Smooth muscle cell (in vitro differentiated cells): ENCODE data around the gene TMC1. TPM values are rescaled to one million over a fixed set of nuclear protein-coding genes. Genes with fewer than 3 reads are reported as not detected.
A peak's percentile ranks its signal among the peaks of the same experiment; 100 is the strongest.
"Not testable (repeated sequence)": the region's sequence is repeated elsewhere in the genome, so short reads cannot be mapped to it uniquely, and the experiment has no call there.

Source experiments
- DNase-seq: peaks from one replicate; lab custom pipeline; 2025; ENCODE audit not compliant: unreplicated experiment; lab: John Stamatoyannopoulos, UW
- H2AFZ ChIP-seq: fragments of 200-600 bp; sonication (generic); 2 replicates; pipeline ENCODE4 v1.6.0; 2016; ENCODE audit warnings: antibody characterized with exemption, low read depth, mild to moderate bottlenecking
- H3F3A ChIP-seq: fragments of 200-600 bp; sonication (generic); 2 replicates; pipeline ENCODE4 v1.6.0; 2017; ENCODE audit warnings: antibody characterized with exemption, low read depth
- H3K27ac ChIP-seq: fragments of 200-600 bp; sonication (generic); 2 replicates; pipeline ENCODE4 v1.5.1; 2016; ENCODE audit warnings: low read depth, mild to moderate bottlenecking
- H3K27me3 ChIP-seq: fragments of 200-600 bp; sonication (generic); 2 replicates; pipeline ENCODE4 v1.6.1; 2016; ENCODE audit warnings: low read depth, mild to moderate bottlenecking
- H3K36me3 ChIP-seq: fragments of 200-600 bp; sonication (generic); 2 replicates; pipeline ENCODE4 v1.5.1; 2016; ENCODE audit warnings: low read depth
- H3K4me1 ChIP-seq: fragments of 200-600 bp; sonication (generic); 2 replicates; pipeline ENCODE4 v1.5.1; 2016; ENCODE audit warnings: low read depth
- H3K4me2 ChIP-seq: fragments of 200-600 bp; sonication (generic); 2 replicates; pipeline ENCODE4 v1.6.0; 2016; ENCODE audit warnings: mild to moderate bottlenecking
- H3K4me3 ChIP-seq: fragments of 200-600 bp; sonication (generic); 2 replicates; pipeline ENCODE4 v1.5.1; 2016; ENCODE audit warnings: mild to moderate bottlenecking
- H3K79me2 ChIP-seq: fragments of 200-600 bp; sonication (generic); 2 replicates; pipeline ENCODE4 v1.6.0; 2016; ENCODE audit warnings: low read depth, mild to moderate bottlenecking
- H3K9ac ChIP-seq: fragments of 200-600 bp; sonication (generic); 2 replicates; pipeline ENCODE4 v1.6.0; 2016; ENCODE audit warnings: low read depth
- H3K9me3 ChIP-seq: fragments of 200-600 bp; sonication (generic); replicated peaks from 2 replicates; pipeline ENCODE4 v1.5.1; 2016; ENCODE audit warnings: low read depth
- H4K20me1 ChIP-seq: fragments of 200-600 bp; sonication (generic); 2 replicates; pipeline ENCODE4 v1.6.0; 2016; ENCODE audit warnings: low read depth
- CTCF ChIP-seq: fragments of 200-600 bp; sonication (generic); IDR thresholded peaks from 2 replicates; pipeline ENCODE4 v1.5.1; 2017; ENCODE audit warnings: borderline replicate concordance, mild to moderate bottlenecking, antibody characterized with exemption; ENCODE audit not compliant: insufficient read depth, poor library complexity, severe bottlenecking
- WGBS: methylation state at CpG from one replicate; pipeline ENCODE4 v1.1.7; 2016; ENCODE audit warnings: low lambda C conversion rate; 5-methylcytosine and 5-hydroxymethylcytosine counted together
- polyA plus RNA-seq: library from polyadenylated mRNA; unstranded; fragments of >200 nt; fragmentation: Nextera tagmentation; extraction: Ambion mirVana; gene quantifications from 2 replicates; pipeline ENCODE4 v1.2.1, GENCODE V29; 2016
- total RNA-seq: library from RNA; depleted of rRNA; stranded (reverse); fragments of >200 nt; gene quantifications from 2 replicates; pipeline ENCODE4 v1.2.3, GENCODE V29; 2014

The TMC1 gene
- total and polyA plus RNA-seq, 2 experiments from 2014 or later, result not detected

DNA sequence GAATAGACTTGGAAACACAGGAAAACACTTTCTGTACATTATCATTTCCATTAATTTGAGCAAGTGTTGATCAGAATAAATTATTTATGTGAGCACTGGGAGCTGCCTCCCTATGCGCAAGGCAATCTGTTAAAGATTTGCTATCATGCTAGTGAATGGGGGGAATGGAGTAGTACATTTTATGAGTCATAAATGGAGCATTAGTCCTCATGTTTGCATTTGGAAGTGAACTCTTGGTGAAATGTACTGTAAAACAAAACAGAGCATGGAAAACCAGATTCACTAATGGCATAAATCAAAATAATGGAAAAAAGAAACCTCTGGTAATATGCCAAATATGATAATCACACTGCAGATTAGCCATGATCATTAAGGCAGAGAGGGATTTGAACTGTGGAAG is 40.5 kb upstream of the TMC1 start:
- peak overlapping the region; percentile 16 for H3K27ac ChIP-seq
- no peak overlapping the region for H2AFZ ChIP-seq
- DNase-seq, result no peak
- H3F3A ChIP-seq, result peaks cover 6% of the 10 kb centered on the region
- TF ChIP-seq CTCF, result no peak
- H3K27me3 ChIP-seq, result no peaks in the 10 kb centered on the region
- no peaks in the 10 kb centered on the region for H3K79me2 ChIP-seq
- H3K4me3 ChIP-seq, result no peak overlapping the region
- H3K9ac ChIP-seq, result no peak overlapping the region
- no peaks in the 10 kb centered on the region for H3K36me3 ChIP-seq
- peaks cover 9% of the 10 kb centered on the region for H3K4me1 ChIP-seq
- H3K9me3 ChIP-seq, result no peaks in the 10 kb centered on the region
- H4K20me1 ChIP-seq, result no peaks in the 10 kb centered on the region
- peak overlapping the region; percentile 56 for H3K4me2 ChIP-seq
- 14% methylated on average over 1 of the region's 1 CpG for WGBS

- no peak for DNase-seq
- Histone ChIP-seq H3K4me1 (no peaks in the 10 kb centered on the region), H2AFZ (no peak overlapping the region), H3K4me2 (no peak overlapping the region), H3K27me3 (no peaks in the 10 kb centered on the region), H4K20me1 (no peaks in the 10 kb centered on the region), H3K36me3 (no peaks in the 10 kb centered on the region), H3K79me2 (no peaks in the 10 kb centered on the region), H3K4me3 (no peak overlapping the region), H3K9ac (no peak overlapping the region), H3K27ac (no peak overlapping the region), H3F3A (no peaks in the 10 kb centered on the region), H3K9me3 (no peaks in the 10 kb centered on the region)
- TF ChIP-seq CTCF, result no peak
- 78% methylated on average over 3 of the region's 3 CpGs for WGBS
Observed at GRCh38 chr9:72485821-72486593, 35.4 kb upstream of the TMC1 start.

- 91% methylated on average over 1 of the region's 1 CpG for WGBS
Observed at GRCh38 chr9:72486594-72486955, 34.8 kb upstream of the TMC1 start.

GRCh38 chr9:72487665-72488064 is 33.7 kb upstream of the TMC1 start:
- not testable (repeated sequence) for H3K27me3 ChIP-seq, DNase-seq, H3K36me3 ChIP-seq, H3K9me3 ChIP-seq, H3K4me3 ChIP-seq, H3K27ac ChIP-seq, H2AFZ ChIP-seq, H3K79me2 ChIP-seq, H3F3A ChIP-seq, H4K20me1 ChIP-seq, H3K9ac ChIP-seq, H3K4me2 ChIP-seq, H3K4me1 ChIP-seq
- 96% methylated on average over 4 of the region's 4 CpGs for WGBS

More at GRCh38 chr9:72486594-72486955, 34.8 kb upstream of the TMC1 start:
- no peak for DNase-seq
- Histone ChIP-seq H4K20me1 (no peaks in the 10 kb centered on the region), H3K79me2 (no peaks in the 10 kb centered on the region), H3K4me1 (no peaks in the 10 kb centered on the region), H3K27me3 (no peaks in the 10 kb centered on the region), H2AFZ (no peak overlapping the region), H3K36me3 (no peaks in the 10 kb centered on the region), H3K27ac (no peak overlapping the region), H3K4me3 (no peak overlapping the region), H3F3A (no peaks in the 10 kb centered on the region), H3K9me3 (no peaks in the 10 kb centered on the region), H3K9ac (no peak overlapping the region), H3K4me2 (no peak overlapping the region)
- no peak for TF ChIP-seq CTCF
